Ishikawa (cell line): ENCODE results near the gene TTC27.

Source experiments
- TAF1 ChIP-seq: IDR thresholded peaks from 2 replicates; pipeline ENCODE4 v1.6.1; 2012; ENCODE audit warnings: low read depth, mild to moderate bottlenecking
- TEAD4 ChIP-seq: IDR thresholded peaks from 2 replicates; pipeline ENCODE4 v1.6.1; 2012
- YY1 ChIP-seq: IDR thresholded peaks from 2 replicates; pipeline ENCODE4 v1.6.1; 2012; ENCODE audit warnings: low read depth

- TF ChIP-seq YY1: no peak
- TF ChIP-seq TAF1: no peak
- TF ChIP-seq TEAD4: no peak
Observed at GRCh38 chr2:32792416-32792815, 164.6 kb downstream of the TTC27 start.
